ENCODE results near the gene CHST3. TPM values are rescaled to one million over a fixed set of nuclear protein-coding genes. Genes with fewer than 3 reads are reported as not detected.

Gene CHST3
- total RNA-seq, 3 donors from 2014 or later = 20.2 to 34.5 (median 25.6) TPM

DNA sequence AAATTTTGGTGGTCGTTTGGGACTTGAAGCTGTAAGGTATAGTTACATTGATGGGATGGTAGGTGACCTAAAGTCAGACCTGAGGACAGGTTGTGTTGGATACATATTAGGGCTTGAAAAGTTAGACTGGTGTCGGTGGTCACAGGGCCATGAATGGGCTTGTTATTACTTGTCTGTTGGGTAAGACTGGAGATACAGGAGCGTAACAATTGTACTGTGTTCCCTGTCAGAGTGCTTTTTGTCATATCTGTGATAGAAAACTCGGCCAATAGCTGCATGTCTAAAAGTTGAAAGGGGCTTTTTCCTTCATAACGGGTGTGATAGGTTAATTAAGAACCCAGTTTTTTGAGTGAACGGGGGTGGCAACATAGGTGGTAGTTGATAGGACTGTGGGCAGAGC is 13.5 kb upstream of the CHST3 start:
- Histone ChIP-seq H3K9me3 (peaks cover 30 to 37% of the 10 kb centered on the region in 2 donors), H3K27me3 (no peaks in the 10 kb centered on the region), H3K4me1 (no peaks in the 10 kb centered on the region), H3K27ac (no peak overlapping the region), H3K36me3 (no peaks in the 10 kb centered on the region), H3K4me3 (no peak overlapping the region)
- TF ChIP-seq, protein P1, sequence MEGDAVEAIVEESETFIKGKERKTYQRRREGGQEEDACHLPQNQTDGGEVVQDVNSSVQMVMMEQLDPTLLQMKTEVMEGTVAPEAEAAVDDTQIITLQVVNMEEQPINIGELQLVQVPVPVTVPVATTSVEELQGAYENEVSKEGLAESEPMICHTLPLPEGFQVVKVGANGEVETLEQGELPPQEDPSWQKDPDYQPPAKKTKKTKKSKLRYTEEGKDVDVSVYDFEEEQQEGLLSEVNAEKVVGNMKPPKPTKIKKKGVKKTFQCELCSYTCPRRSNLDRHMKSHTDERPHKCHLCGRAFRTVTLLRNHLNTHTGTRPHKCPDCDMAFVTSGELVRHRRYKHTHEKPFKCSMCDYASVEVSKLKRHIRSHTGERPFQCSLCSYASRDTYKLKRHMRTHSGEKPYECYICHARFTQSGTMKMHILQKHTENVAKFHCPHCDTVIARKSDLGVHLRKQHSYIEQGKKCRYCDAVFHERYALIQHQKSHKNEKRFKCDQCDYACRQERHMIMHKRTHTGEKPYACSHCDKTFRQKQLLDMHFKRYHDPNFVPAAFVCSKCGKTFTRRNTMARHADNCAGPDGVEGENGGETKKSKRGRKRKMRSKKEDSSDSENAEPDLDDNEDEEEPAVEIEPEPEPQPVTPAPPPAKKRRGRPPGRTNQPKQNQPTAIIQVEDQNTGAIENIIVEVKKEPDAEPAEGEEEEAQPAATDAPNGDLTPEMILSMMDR (IDR thresholded peaks at IDR 0.05) = no peak
- TF ChIP-seq POLR2A (IDR thresholded peaks at IDR 0.05) (no peak), POLR2AphosphoS5 (IDR thresholded peaks at IDR 0.05) (no peak)
- DNase-seq (ENCODE audit: low spot score in 2 of 2) = no peak
- intact Hi-C loops (cut with DNase I; ENCODE audit: low total_unique reads) = loop anchor here (10.0 kb wide), 1 partner anchor 1234 kb away; no protein-coding TSS in a partner anchor

- Histone ChIP-seq H3K4me1 (no peaks in the 10 kb centered on the region), H3K4me3 (no peak overlapping the region), H3K27ac (no peak overlapping the region), H3K36me3 (no peaks in the 10 kb centered on the region), H3K9me3 (peaks cover 13 to 20% of the 10 kb centered on the region in 2 donors), H3K27me3 (no peaks in the 10 kb centered on the region)
- intact Hi-C loops (cut with DNase I; ENCODE audit: low total_unique reads) = loop anchor here (10.0 kb wide), 1 partner anchor 1232 kb away; no protein-coding TSS in a partner anchor
- DNase-seq (ENCODE audit: low spot score in 2 of 2) = no peak
- TF ChIP-seq, protein P1 (IDR thresholded peaks at IDR 0.05) = no peak
- TF ChIP-seq POLR2AphosphoS5 (IDR thresholded peaks at IDR 0.05) = no peak
- TF ChIP-seq POLR2A (IDR thresholded peaks at IDR 0.05) = no peak
Measured at GRCh38 chr10:71952745-71953144, 11.4 kb upstream of the CHST3 start.

GRCh38 chr10:71957546-71958275 is 6.5 kb upstream of the CHST3 start:
- no peak overlapping the region for H3K4me3 ChIP-seq
- no peaks in the 10 kb centered on the region for H3K4me1 ChIP-seq
- intact Hi-C loops (cut with DNase I; ENCODE audit: low total_unique reads) = loop anchor here (10.0 kb wide), 1 partner anchor 1227 kb away; no protein-coding TSS in a partner anchor
- peak overlapping the region in 1 of 2 donors; percentile 40 for H3K27ac ChIP-seq
- H3K36me3 ChIP-seq = no peaks in the 10 kb centered on the region
- H3K27me3 ChIP-seq = no peaks in the 10 kb centered on the region
- no peak for DNase-seq (ENCODE audit: low spot score in 2 of 2)
- TF ChIP-seq POLR2A (IDR thresholded peaks at IDR 0.05) = no peak
- TF ChIP-seq, protein P1 (IDR thresholded peaks at IDR 0.05) = no peak
- no peak for TF ChIP-seq POLR2AphosphoS5 (IDR thresholded peaks at IDR 0.05)
- peaks cover 7 to 11% of the 10 kb centered on the region in 2 donors for H3K9me3 ChIP-seq

DNA sequence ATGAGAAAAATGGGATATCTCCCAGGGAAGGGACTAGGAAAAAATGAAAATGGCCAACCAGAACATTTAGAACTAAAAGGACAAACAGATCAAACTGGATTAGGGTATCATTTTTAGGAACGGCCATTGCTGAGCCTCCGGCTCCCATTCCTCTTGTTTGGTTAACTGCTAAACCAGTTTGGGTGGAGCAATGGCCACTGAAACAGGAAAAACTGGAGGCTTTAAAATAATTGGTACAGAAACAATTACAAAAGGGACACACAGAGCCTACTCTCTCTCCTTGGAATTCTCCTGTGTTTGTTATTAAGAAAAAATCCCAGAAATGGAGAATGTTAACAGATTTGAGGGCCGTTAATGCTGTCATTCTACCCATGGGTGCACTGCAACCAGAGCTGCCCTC is 4.7 kb upstream of the CHST3 start:
- no peaks in the 10 kb centered on the region for H3K4me1 ChIP-seq
- peaks cover 7 to 11% of the 10 kb centered on the region in 2 donors for H3K9me3 ChIP-seq
- H3K27me3 ChIP-seq = no peaks in the 10 kb centered on the region
- intact Hi-C loops (cut with DNase I; ENCODE audit: low total_unique reads) = loop anchor here (10.0 kb wide), 1 partner anchor 1225 kb away; no protein-coding TSS in a partner anchor
- no peak overlapping the region for H3K4me3 ChIP-seq
- no peaks in the 10 kb centered on the region for H3K36me3 ChIP-seq
- TF ChIP-seq POLR2AphosphoS5 (IDR thresholded peaks at IDR 0.05) (no peak), POLR2A (IDR thresholded peaks at IDR 0.05) (no peak)
- TF ChIP-seq, protein P1 (IDR thresholded peaks at IDR 0.05) = no peak
- no peak for DNase-seq (ENCODE audit: low spot score in 2 of 2)
- peak overlapping the region in 1 of 2 donors; percentile 45 for H3K27ac ChIP-seq

DNA sequence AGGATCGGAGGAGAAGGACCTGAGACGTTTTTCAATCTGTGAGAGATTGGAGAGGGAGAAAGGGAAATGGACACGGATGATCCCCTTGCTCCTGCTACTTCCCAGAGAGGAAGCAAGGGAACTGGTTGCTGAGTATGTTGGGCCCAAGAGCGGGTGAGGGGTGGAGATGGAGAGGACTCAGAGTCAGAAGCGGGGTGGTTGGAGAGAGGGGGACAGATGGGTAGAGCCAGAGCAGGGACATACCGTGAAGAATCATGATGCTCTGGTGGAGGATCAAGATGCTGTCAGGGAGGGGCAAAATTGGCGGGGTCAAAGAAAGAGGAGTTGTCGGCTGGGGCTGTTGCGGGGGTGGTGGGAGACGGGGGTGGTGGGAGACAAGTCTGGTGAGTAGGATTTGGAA is 2.4 kb upstream of the CHST3 start:
- no peak overlapping the region for H3K4me3 ChIP-seq
- DNase-seq (ENCODE audit: low spot score in 2 of 2) = no peak
- no peaks in the 10 kb centered on the region for H3K27me3 ChIP-seq
- no peaks in the 10 kb centered on the region for H3K4me1 ChIP-seq
- no peak for TF ChIP-seq POLR2AphosphoS5 (IDR thresholded peaks at IDR 0.05)
- TF ChIP-seq, protein P1 (IDR thresholded peaks at IDR 0.05) = no peak
- TF ChIP-seq POLR2A (IDR thresholded peaks at IDR 0.05) = no peak
- intact Hi-C loops (cut with DNase I; ENCODE audit: low total_unique reads) = loop anchor here (5.0 kb wide), 1 partner anchor 85 kb away; no protein-coding TSS in a partner anchor
- no peaks in the 10 kb centered on the region for H3K9me3 ChIP-seq
- H3K36me3 ChIP-seq = no peaks in the 10 kb centered on the region
- no peak overlapping the region for H3K27ac ChIP-seq

All from breast epithelium (tissue), 4 donors.